ENCODE measurements around the gene AMBP.

DNA sequence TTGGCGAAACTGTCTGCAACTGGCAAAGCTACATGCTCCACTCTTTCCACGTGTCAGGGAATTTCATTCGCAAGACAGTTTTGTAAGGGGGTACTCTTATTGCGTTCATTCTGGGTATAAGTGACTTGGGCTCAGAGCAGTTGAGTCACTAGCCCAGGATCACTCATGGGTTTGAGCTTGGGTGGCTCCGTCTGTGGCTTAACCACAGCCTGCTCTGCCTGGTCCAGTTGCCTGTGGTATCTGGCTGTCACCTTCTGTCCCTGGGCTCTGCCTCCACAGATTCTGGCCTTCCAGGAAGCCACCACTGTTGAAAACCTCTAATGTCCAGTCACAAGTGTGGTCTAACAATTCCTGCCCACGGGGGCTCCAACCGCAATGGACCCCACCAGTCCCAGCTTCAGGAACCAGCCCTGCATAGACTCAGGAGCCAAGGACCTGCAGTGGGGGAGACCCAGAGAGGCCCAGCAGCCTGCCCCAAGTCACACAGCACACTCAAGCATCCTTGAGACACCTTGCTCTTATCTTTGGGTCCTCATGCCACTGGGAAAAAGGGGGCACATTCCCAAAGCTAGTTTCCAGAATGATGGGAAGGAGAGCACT is 10.6 kb upstream of the AMBP start:
- TF ChIP-seq, protein P1, sequence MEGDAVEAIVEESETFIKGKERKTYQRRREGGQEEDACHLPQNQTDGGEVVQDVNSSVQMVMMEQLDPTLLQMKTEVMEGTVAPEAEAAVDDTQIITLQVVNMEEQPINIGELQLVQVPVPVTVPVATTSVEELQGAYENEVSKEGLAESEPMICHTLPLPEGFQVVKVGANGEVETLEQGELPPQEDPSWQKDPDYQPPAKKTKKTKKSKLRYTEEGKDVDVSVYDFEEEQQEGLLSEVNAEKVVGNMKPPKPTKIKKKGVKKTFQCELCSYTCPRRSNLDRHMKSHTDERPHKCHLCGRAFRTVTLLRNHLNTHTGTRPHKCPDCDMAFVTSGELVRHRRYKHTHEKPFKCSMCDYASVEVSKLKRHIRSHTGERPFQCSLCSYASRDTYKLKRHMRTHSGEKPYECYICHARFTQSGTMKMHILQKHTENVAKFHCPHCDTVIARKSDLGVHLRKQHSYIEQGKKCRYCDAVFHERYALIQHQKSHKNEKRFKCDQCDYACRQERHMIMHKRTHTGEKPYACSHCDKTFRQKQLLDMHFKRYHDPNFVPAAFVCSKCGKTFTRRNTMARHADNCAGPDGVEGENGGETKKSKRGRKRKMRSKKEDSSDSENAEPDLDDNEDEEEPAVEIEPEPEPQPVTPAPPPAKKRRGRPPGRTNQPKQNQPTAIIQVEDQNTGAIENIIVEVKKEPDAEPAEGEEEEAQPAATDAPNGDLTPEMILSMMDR (conservative IDR thresholded peaks at IDR 0.05): no peak
- no peak for TF ChIP-seq EZH2 (IDR thresholded peaks at IDR 0.05; ENCODE audit: low read depth)

Measured in PC-9 (cell line).